Measurements from ENCODE around the gene EHMT2.
"Not testable (repeated sequence)": the region's sequence is repeated elsewhere in the genome, so short reads cannot be mapped to it uniquely, and the experiment has no call there.

DNA sequence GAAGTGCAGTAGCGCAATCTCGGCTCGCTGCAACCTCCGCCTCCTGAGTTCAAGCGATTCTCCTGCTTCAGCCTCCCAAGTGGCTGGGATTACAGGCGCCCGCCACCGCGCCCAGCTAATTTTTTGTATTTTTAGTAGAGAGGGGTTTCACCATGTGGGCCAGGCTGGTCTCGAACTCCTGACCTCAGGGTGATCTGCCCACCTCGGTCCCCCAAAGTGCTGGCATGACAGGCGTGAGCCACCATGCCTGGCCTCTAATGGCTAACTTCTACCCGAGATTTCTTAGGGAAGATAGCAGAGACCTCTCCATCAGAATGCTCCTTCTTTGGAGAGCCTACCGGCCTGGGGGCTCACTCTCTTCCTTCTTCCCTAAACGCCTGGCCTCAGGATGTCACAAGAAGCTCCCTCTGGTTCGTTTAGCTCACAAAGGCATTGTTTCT lies 33.4 kb downstream of the EHMT2 start:
- TF ChIP-seq, protein P1, sequence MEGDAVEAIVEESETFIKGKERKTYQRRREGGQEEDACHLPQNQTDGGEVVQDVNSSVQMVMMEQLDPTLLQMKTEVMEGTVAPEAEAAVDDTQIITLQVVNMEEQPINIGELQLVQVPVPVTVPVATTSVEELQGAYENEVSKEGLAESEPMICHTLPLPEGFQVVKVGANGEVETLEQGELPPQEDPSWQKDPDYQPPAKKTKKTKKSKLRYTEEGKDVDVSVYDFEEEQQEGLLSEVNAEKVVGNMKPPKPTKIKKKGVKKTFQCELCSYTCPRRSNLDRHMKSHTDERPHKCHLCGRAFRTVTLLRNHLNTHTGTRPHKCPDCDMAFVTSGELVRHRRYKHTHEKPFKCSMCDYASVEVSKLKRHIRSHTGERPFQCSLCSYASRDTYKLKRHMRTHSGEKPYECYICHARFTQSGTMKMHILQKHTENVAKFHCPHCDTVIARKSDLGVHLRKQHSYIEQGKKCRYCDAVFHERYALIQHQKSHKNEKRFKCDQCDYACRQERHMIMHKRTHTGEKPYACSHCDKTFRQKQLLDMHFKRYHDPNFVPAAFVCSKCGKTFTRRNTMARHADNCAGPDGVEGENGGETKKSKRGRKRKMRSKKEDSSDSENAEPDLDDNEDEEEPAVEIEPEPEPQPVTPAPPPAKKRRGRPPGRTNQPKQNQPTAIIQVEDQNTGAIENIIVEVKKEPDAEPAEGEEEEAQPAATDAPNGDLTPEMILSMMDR (IDR thresholded peaks at IDR 0.05; ENCODE audit: insufficient read depth, low read length) = not testable (repeated sequence)
- not testable (repeated sequence) for TF ChIP-seq GABPA (IDR thresholded peaks at IDR 0.05; ENCODE audit: low read depth); POLR2AphosphoS5 (IDR thresholded peaks at IDR 0.05; ENCODE audit: low read depth); REST (IDR thresholded peaks at IDR 0.05; ENCODE audit: insufficient replicate concordance, low read depth)

All from HL-60 (cell line).